Inflammatory macrophage treated with lipopolysaccharide for 1 hour (primary cell): ENCODE results near the gene TDG.

ENCODE experiments used
- DNase-seq, 2 donors: peaks; one replicate each; pipeline ENCODE4 v3.0.0-alpha.2; 2020 to 2022

Gene TDG

GRCh38 chr12:103965590-103966504 lies at the start of gene TDG:
Gene TDG (plus strand): TSS chr12:103965872. CDS start chr12:103966038, 166 bp downstream.
- peak; percentile 96 to 97 for DNase-seq

GRCh38 chr12:103917873-103918272 lies 47.8 kb upstream of the TDG start:
- no peak for DNase-seq

GRCh38 chr12:103924761-103925641 lies 40.7 kb upstream of the TDG start:
- DNase-seq = no peak

GRCh38 chr12:103928682-103929045 lies 37.0 kb upstream of the TDG start:
- DNase-seq = peak; percentile 16 to 29

GRCh38 chr12:103929046-103929783 lies 36.5 kb upstream of the TDG start:
- DNase-seq = peak; percentile 77 to 78

GRCh38 chr12:103929784-103930033 lies 36.0 kb upstream of the TDG start:
- no peak for DNase-seq

- peak; percentile 98 to 100 for DNase-seq
Observed at GRCh38 chr12:103930034-103930786, 35.5 kb upstream of the TDG start, which contains the start of gene HSP90B1. Gene HSP90B1 (plus strand): TSS chr12:103930410. CDS start chr12:103930516, 106 bp downstream.

- peak; percentile 48 to 64 for DNase-seq
Observed at GRCh38 chr12:103930787-103931735, 34.6 kb upstream of the TDG start.

GRCh38 chr12:103933237-103933636 lies 32.4 kb upstream of the TDG start:
- no peak for DNase-seq

GRCh38 chr12:103936679-103937078 lies 29.0 kb upstream of the TDG start:
- no peak for DNase-seq

- no peak for DNase-seq
Observed at GRCh38 chr12:103944964-103945363, 20.7 kb upstream of the TDG start.

- DNase-seq = peak; percentile 56 to 62
Observed at GRCh38 chr12:103947871-103948555, 17.7 kb upstream of the TDG start.

GRCh38 chr12:103948746-103949406 lies 16.8 kb upstream of the TDG start:
- no peak for DNase-seq

GRCh38 chr12:103952497-103952896 lies 13.2 kb upstream of the TDG start:
- DNase-seq = no peak

- DNase-seq = no peak
Observed at GRCh38 chr12:103955811-103956508, 9.7 kb upstream of the TDG start.

GRCh38 chr12:103956509-103957027 lies 9.1 kb upstream of the TDG start:
- no peak for DNase-seq

GRCh38 chr12:103957865-103958388 lies 7.7 kb upstream of the TDG start:
- no peak for DNase-seq

- DNase-seq = no peak
Observed at GRCh38 chr12:103958621-103959020, 7.1 kb upstream of the TDG start.
